HepG2 (cell line): ENCODE results near the gene ANXA2. TPM values are rescaled to one million over a fixed set of nuclear protein-coding genes. Genes with fewer than 3 reads are reported as not detected.

ENCODE experiments used
- ATAC-seq: fragments of 200-7000 bp; cut with Tn5 transposase; 3 replicates; pipeline ENCODE4 v1.9.1; 2020; ENCODE audit warnings: mild to moderate bottlenecking, moderate library complexity
- BruUV-seq: library from RNA; stranded (reverse); fragments of 400-500 nt; replicated peaks from 2 replicates; lab custom pipeline; 2021; lab: Mats Ljungman, UMichigan
- CTCF ChIA-PET: fragments of 300-600 bp; formaldehyde crosslinking; extraction: SDS; loops from one replicate; lab custom pipeline; 2021; ENCODE audit warnings: low total read pairs, inconsistent platforms, low intra/inter-chr PET ratio; lab: Yijun Ruan, JAX
- POLR2A ChIA-PET: fragments of 350-600 bp; sonication (Branson Sonifier 250); formaldehyde crosslinking; loops from one replicate; lab custom pipeline; 2020; ENCODE audit warnings: antibody characterized with exemption, inconsistent platforms; lab: Yijun Ruan, JAX
- DNase-seq: peaks from one replicate; pipeline ENCODE4 v3.0.0-alpha.2; 2015; ENCODE audit warnings: low spot score
- FAIRE-seq: peaks from 3 replicates; lab custom pipeline; 2011; peaks lifted over from hg19 to GRCh38; lab: Jason Lieb, UNC
- H2AFZ ChIP-seq: one replicate; pipeline ENCODE4 v1.6.1; 2011; ENCODE audit warnings: low read length, inconsistent platforms
- H3K27ac ChIP-seq: fragments of 300-600 bp; 3 replicates; pipeline ENCODE4 v1.8.0; 2011; ENCODE audit warnings: mixed run types, mild to moderate bottlenecking, mixed read lengths, low read length, inconsistent platforms; ENCODE audit not compliant: insufficient read depth; ENCODE audit errors: extremely low read length
- H3K27me3 ChIP-seq, 2 experiments: fragments of 200-600 bp in 1 of 2; 2 replicates in 1 of 2; 3 replicates in 1 of 2; pipeline versions ENCODE4 v1.6.0 to v1.8.0; 2011; ENCODE audit warnings: low read length in 2 of 2, mild to moderate bottlenecking in 2 of 2, moderate library complexity in 2 of 2, inconsistent platforms in 1 of 2; ENCODE audit not compliant: insufficient read depth in 2 of 2, control insufficient read depth in 1 of 2
- H3K36me3 ChIP-seq, 2 experiments: fragments of 200-600 bp in 1 of 2; replicated peaks in 1 of 2; 2 replicates in 1 of 2; 3 replicates in 1 of 2; pipeline versions ENCODE4 v1.5.1 to v1.8.0; 2011; ENCODE audit warnings: low read length in 2 of 2, inconsistent platforms in 1 of 2; ENCODE audit not compliant: insufficient read depth in 2 of 2, control insufficient read depth in 1 of 2
- H3K4me1 ChIP-seq: 2 replicates; pipeline ENCODE4 v1.5.1; 2012; ENCODE audit warnings: low read length, inconsistent platforms; ENCODE audit not compliant: insufficient read depth
- H3K4me2 ChIP-seq: 2 replicates; pipeline ENCODE4 v1.6.0; 2011; ENCODE audit warnings: low read depth, low read length, inconsistent platforms
- H3K4me3 ChIP-seq, 3 experiments: fragments of 200-600 bp in 1 of 3; sonication (generic), shearing (Covaris generic) in 1 of 3; replicated peaks in 1 of 3; 2 replicates each; pipeline ENCODE4 v1.5.1; 2011 to 2016; ENCODE audit warnings: low read length in 3 of 3, inconsistent platforms in 2 of 3, low read depth in 2 of 3, mild to moderate bottlenecking in 2 of 3, control low read depth in 1 of 3, mixed read lengths in 1 of 3; ENCODE audit not compliant: insufficient read depth in 1 of 3
- H3K79me2 ChIP-seq: one replicate; pipeline ENCODE4 v1.6.1; 2011; ENCODE audit warnings: low read length, inconsistent platforms; ENCODE audit not compliant: insufficient read depth
- H3K9ac ChIP-seq: 2 replicates; pipeline ENCODE4 v1.6.0; 2011; ENCODE audit warnings: mild to moderate bottlenecking, low read depth, low read length, inconsistent platforms; ENCODE audit not compliant: insufficient read depth
- H3K9me3 ChIP-seq: 2 replicates; pipeline ENCODE4 v1.5.1; 2012; ENCODE audit warnings: mild to moderate bottlenecking, low read length
- H4K20me1 ChIP-seq: 2 replicates; pipeline ENCODE4 v1.6.0; 2011; ENCODE audit warnings: inconsistent platforms, mild to moderate bottlenecking, low read length, moderate library complexity; ENCODE audit not compliant: insufficient read depth
- AFF4 ChIP-seq: sonication (generic); formaldehyde crosslinking; IDR thresholded peaks from 2 replicates; pipeline ENCODE4 v1.4.0; 2020; ENCODE audit warnings: missing genetic modification reagents
- CENPX ChIP-seq: sonication (generic); formaldehyde crosslinking; IDR thresholded peaks from 2 replicates; pipeline ENCODE4 v1.9.0; 2021; ENCODE audit warnings: mild to moderate bottlenecking, missing genetic modification reagents, moderate library complexity
- ELF4 ChIP-seq: sonication (generic); formaldehyde crosslinking; IDR thresholded peaks from 2 replicates; pipeline ENCODE4 v1.5.0; 2020; ENCODE audit warnings: missing genetic modification reagents, mild to moderate bottlenecking, moderate library complexity, borderline replicate concordance
- HIVEP1 ChIP-seq: sonication (generic); formaldehyde crosslinking; IDR thresholded peaks from 2 replicates; pipeline ENCODE4 v1.4.0; 2020; ENCODE audit warnings: mild to moderate bottlenecking, missing genetic modification reagents
- HOXA3 ChIP-seq: sonication (generic); formaldehyde crosslinking; IDR thresholded peaks from 2 replicates; pipeline ENCODE4 v1.5.0; 2020; ENCODE audit warnings: missing genetic modification reagents
- MEIS1 ChIP-seq: sonication (generic); formaldehyde crosslinking; IDR thresholded peaks from 2 replicates; pipeline ENCODE4 v1.9.0; 2021; ENCODE audit warnings: mild to moderate bottlenecking, missing genetic modification reagents, moderate library complexity, borderline replicate concordance
- MLX ChIP-seq: IDR thresholded peaks from 2 replicates; pipeline ENCODE4 v1.6.1; 2016
- RBM22 ChIP-seq: fragments of 200-400 bp; formaldehyde crosslinking; optimal IDR thresholded peaks from 2 replicates; pipeline ENCODE3; 2017; ENCODE audit warnings: mild to moderate bottlenecking, low read length, moderate library complexity
- SOX5 ChIP-seq: IDR thresholded peaks from 2 replicates; pipeline ENCODE4 v1.6.1; 2016; ENCODE audit warnings: borderline replicate concordance
- TOPORS ChIP-seq: sonication (generic); formaldehyde crosslinking; IDR thresholded peaks from 2 replicates; pipeline ENCODE4 v1.8.0; 2023; ENCODE audit warnings: mild to moderate bottlenecking, missing genetic modification reagents
- ZNF451 ChIP-seq: sonication (generic); formaldehyde crosslinking; IDR thresholded peaks from 2 replicates; pipeline ENCODE4 v1.5.0; 2020; ENCODE audit warnings: mild to moderate bottlenecking, missing genetic modification reagents
- ZNF549 ChIP-seq: sonication (generic); formaldehyde crosslinking; IDR thresholded peaks from 2 replicates; pipeline ENCODE4 v1.5.0; 2020; ENCODE audit warnings: missing genetic modification reagents
- ZNF687 ChIP-seq: sonication (generic); formaldehyde crosslinking; IDR thresholded peaks from 2 replicates; pipeline ENCODE4 v1.5.1; 2020; ENCODE audit warnings: mild to moderate bottlenecking, missing genetic modification reagents, moderate library complexity
- ZNF749 ChIP-seq: sonication (generic); formaldehyde crosslinking; IDR thresholded peaks from 2 replicates; pipeline ENCODE4 v1.8.0; 2022; ENCODE audit warnings: mild to moderate bottlenecking, missing genetic modification reagents, moderate library complexity, borderline replicate concordance
- WGBS: methylation state at CpG from one replicate; pipeline ENCODE4 v1.1.6; 2017; ENCODE audit warnings: low lambda C conversion rate; 5-methylcytosine and 5-hydroxymethylcytosine counted together
- in situ Hi-C: cut with HindIII; loops from 2 replicates; pipeline ENCODE4 v1.10.0; 2017; ENCODE audit warnings: low pct_unique_long_range_greater_than_20kb; ENCODE audit not compliant: extremely low pct_ligation_motif_present
- intact Hi-C: fragments of 100-400 bp; cut with micrococcal nuclease; formaldehyde crosslinking; loops from one replicate; pipeline ENCODE4 v1.10.0; 2022; ENCODE audit not compliant: unreplicated experiment
- polyA plus RNA-seq, 8 experiments: library from polyadenylated mRNA; depleted of rRNA in 3 of 8; stranded (reverse) in 7 of 8; unstranded in 1 of 8; fragments of >200 nt; fragmentation: Illumina TruSeq in 4 of 8; extraction: Trizol in 4 of 8; gene quantifications; 2 replicates each; pipeline versions ENCODE4 v1.2.1 to v1.2.3, GENCODE V29; 2011 to 2016; ENCODE audit warnings: low read depth in 4 of 8, missing spikeins in 1 of 8, mixed read lengths in 1 of 8; ENCODE audit not compliant: insufficient read depth in 1 of 8
- total RNA-seq, 5 experiments: library from RNA; depleted of rRNA; stranded (reverse); fragments of >200 nt; fragmentation: Illumina TruSeq; extraction: Trizol; gene quantifications; 2 replicates each; pipeline ENCODE4 v1.2.3, GENCODE V29; 2016; ENCODE audit warnings: low read depth in 1 of 5

The ANXA2 gene
- total and polyA plus RNA-seq, 2 of the 13 experiments (the other 11 are each of a cell fraction or from before 2014, with no cell fraction given) = 196 to 613 TPM

- intact Hi-C loops (loop anchor here (5.0 kb wide), 2 partner anchors 53 to 88 kb away; partner anchors contain the start of gene ICE2), in situ Hi-C loops (no loop called here)
- ChIA-PET POLR2A (interaction anchor here (1.6 kb wide), 1 partner anchor 11 kb away, joined by 3 read pairs; no protein-coding TSS in a partner anchor), CTCF (no interaction called here)
- Histone ChIP-seq H3K27ac (peak overlapping the region; percentile 96), H3K4me3 (no peak overlapping the region), H3K79me2 (peaks cover 76% of the 10 kb centered on the region), H3K4me2 (peak overlapping the region; percentile 28; the same call in 1 of the 2 replicates), H3K4me1 (peaks cover 82% of the 10 kb centered on the region), H3K9ac (peak overlapping the region; percentile 27), H4K20me1 (no peaks in the 10 kb centered on the region), H3K27me3 (no peaks in the 10 kb centered on the region), H2AFZ (no peak overlapping the region), H3K36me3 (peaks cover 1 to 11% of the 10 kb centered on the region in 2 experiments; a peak in 2 of 5 replicates), H3K9me3 (no peaks in the 10 kb centered on the region)
- no TSS peak for BruUV-seq
- WGBS = 85% methylated on average over 8 of the region's 8 CpGs
- ATAC-seq (no peak), DNase-seq (no peak), FAIRE-seq (no peak)
- TF ChIP-seq MEIS1 (CRISPR knock-in tag) = no peak
- TF ChIP-seq HOXA3 (CRISPR knock-in tag) = no peak
- TF ChIP-seq SOX5 (CRISPR knock-in tag) = no peak
- no peak for TF ChIP-seq MLX (CRISPR knock-in tag)
- no peak for TF ChIP-seq TOPORS (CRISPR knock-in tag)
- TF ChIP-seq ZNF687 (CRISPR knock-in tag) = no peak
- TF ChIP-seq RBM22 = no peak
- TF ChIP-seq CENPX (CRISPR knock-in tag) = no peak
- TF ChIP-seq ELF4 (CRISPR knock-in tag) = no peak
- no peak for TF ChIP-seq ZNF451
- TF ChIP-seq ZNF549 = no peak
- no peak for TF ChIP-seq AFF4 (CRISPR knock-in tag)
- TF ChIP-seq ZNF749 (CRISPR knock-in tag) = no peak
- TF ChIP-seq HIVEP1 = no peak
These were observed 8.3 kb downstream of the ANXA2 start for GRCh38 chr15:60389261-60390077.
